Jurkat, Clone E6-1 (cell line): ENCODE data around the gene SETD9. TPM values are rescaled to one million over a fixed set of nuclear protein-coding genes. Genes with fewer than 3 reads are reported as not detected.

ENCODE experiments used
- DNase-seq: peaks from one replicate; pipeline ENCODE4 v3.0.0-alpha.2; 2011; ENCODE audit warnings: low read depth, low spot score
- H3K4me3 ChIP-seq: 2 replicates; pipeline ENCODE4 v1.5.1; 2011; ENCODE audit warnings: mild to moderate bottlenecking, low read length, control low read depth, moderate library complexity
- polyA plus RNA-seq: library from polyadenylated mRNA; unstranded; fragments of >200 nt; gene quantifications from one replicate; pipeline ENCODE4 v1.2.1, GENCODE V29; 2012; ENCODE audit warnings: missing spikeins; ENCODE audit not compliant: insufficient read length, insufficient read depth

SETD9 gene
- 7.4 TPM for polyA plus RNA-seq

- peak within 1 kb of the TSS; percentile 82 for H3K4me3 ChIP-seq
- peak; percentile 84 for DNase-seq
These were observed at the start of gene SETD9 for GRCh38 chr5:56909294-56910209. Gene SETD9, plus strand, starts transcription at chr5:56909596. Its CDS starts 50 bp downstream, at chr5:56909646.

DNA sequence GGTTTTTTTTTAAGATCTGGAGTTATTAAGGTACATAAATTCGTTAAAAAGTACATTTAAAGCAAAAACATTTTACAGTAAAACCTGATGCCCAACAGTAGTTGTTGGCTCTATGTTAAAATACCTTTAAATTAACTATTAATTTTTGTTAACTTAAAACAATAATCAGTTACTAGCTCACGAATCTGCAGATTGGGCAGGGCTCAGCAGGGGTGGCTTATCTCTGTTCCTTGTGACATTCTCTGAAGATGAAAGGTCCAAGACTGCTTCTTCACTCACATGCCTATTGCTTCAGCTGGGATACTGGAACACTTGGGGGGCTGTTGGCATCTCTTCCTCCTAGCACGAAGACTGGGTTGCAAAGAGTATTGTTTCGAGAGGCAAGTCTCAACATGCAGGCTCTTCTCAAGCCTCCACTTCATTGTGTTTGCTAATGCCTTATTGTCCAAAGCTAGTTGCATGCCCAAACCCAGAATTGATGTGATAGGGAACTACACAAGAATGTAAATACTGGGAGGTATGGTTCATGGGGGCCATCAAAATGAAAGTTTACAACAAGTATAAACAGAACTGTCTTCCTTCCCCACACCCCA lies 47.4 kb upstream of the SETD9 start:
- no peak overlapping the region for H3K4me3 ChIP-seq
- DNase-seq: no peak

- DNase-seq: no peak
- no peak overlapping the region for H3K4me3 ChIP-seq
These were observed 46.5 kb upstream of the SETD9 start for GRCh38 chr5:56862909-56863308.

- no peak overlapping the region for H3K4me3 ChIP-seq
- DNase-seq: no peak
These were observed 37.6 kb upstream of the SETD9 start for GRCh38 chr5:56871777-56872176.

GRCh38 chr5:56873056-56873455 lies 36.3 kb upstream of the SETD9 start:
- no peak overlapping the region for H3K4me3 ChIP-seq
- no peak for DNase-seq

- no peak for DNase-seq
These were observed 33.1 kb upstream of the SETD9 start for GRCh38 chr5:56876327-56876726.

GRCh38 chr5:56881571-56881970 lies 27.8 kb upstream of the SETD9 start:
- no peak overlapping the region for H3K4me3 ChIP-seq
- no peak for DNase-seq

More at GRCh38 chr5:56876327-56876726, 33.1 kb upstream of the SETD9 start:
- H3K4me3 ChIP-seq: no peak overlapping the region

- DNase-seq: no peak
- H3K4me3 ChIP-seq: no peak overlapping the region
These were observed 16.0 kb upstream of the SETD9 start for GRCh38 chr5:56893251-56893951.

GRCh38 chr5:56896763-56897162 lies 12.6 kb upstream of the SETD9 start:
- no peak for DNase-seq
- no peak overlapping the region for H3K4me3 ChIP-seq

DNA sequence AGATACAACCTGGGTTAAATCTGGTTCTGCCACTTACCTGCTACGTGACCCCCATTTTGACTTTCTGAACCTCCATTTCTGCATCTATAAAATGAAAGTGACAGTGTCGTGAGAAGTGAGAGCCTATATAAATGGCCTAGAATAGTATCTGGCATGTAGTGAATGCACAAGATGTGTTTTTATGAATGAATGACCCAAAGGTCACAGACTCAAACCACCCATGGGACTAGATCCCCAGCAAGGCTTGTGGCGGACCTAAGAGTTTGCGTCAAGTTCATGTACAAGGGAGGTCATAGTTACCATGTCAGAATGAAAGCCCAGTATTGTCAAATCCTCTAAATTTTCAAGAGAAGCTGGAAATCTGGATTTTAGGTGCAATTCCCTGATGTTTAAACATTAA lies 11.2 kb upstream of the SETD9 start:
- no peak for DNase-seq
- H3K4me3 ChIP-seq: no peak overlapping the region

DNA sequence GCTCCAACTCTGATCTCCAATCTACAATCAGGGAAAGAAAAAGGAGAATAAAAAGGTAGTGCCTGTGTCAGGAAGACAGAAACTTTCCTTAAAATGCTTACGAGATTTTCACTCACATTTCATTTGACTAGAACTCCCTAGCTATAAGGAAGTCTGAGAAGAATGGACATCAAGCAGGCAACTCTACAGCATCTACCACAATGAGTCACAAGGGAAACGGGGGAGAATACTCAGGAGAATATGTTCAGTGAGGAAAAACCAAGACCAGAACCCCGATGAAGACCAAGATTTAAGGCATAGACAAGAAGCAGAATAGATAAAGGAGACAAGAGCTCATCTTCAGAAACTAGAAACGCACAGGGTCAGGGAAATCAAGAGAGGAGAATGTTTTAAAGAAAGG lies 9.0 kb upstream of the SETD9 start:
- no peak for DNase-seq
- H3K4me3 ChIP-seq: no peak overlapping the region

- DNase-seq: peak; percentile 34
- no peak overlapping the region for H3K4me3 ChIP-seq
These were observed 8.4 kb upstream of the SETD9 start for GRCh38 chr5:56900858-56901578.

DNA sequence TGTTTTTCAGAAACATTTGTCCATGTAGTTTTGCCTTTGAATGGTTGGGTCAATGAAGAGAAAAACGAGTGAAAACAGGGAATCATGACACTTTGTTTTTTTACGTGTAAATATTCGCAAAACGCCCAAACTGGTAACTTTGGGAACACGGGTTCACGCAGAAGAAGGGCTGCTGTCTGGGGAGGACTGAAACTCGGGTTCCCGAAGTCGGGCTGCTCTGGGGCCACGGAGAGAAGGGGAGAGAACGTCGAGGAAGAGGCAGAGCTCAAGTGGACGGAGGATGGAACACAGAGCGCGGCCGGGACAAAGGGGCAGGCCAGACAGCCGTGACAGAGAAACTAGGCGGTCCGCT lies 478 bp upstream of the SETD9 start:
- peak overlapping the region; percentile 82 for H3K4me3 ChIP-seq
- DNase-seq: no peak

DNA sequence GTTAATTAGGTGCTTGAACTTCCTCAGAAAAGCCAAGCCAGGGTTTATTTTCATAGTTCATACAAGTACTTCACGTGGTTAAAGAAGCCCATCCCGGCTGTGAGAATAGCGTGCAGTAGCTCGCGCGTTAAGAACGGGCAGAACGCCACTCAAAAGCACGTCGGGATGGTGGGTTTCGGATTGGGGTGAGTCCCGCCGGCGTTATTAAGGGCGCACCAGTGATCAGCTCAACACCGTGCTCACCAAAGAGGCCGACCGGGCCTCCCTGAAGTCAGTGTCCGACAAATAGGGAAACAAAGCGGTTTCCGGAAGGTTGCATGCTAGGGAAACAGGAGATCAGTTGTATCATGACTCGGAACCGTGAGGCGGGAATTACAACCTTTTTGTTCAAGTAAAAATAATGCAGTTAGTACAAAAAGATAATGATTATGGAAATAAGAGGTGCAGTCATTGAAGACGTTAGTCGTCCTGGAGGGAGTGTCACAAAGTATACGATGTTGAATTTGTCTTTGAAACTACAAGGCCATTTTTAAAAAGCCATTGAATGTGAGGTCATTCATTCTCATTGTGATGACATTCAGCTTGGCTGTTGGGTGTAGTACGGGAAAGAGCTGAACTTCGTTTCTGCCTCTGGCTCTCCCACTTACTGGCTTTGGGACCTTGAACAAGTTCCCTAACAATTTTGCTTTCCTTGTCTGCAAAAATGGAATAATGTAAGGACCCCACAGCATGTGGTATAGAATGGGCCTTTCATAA lies 992 bp downstream of the SETD9 start:
- H3K4me3 ChIP-seq: peak overlapping the region; percentile 82
- DNase-seq: no peak

GRCh38 chr5:56913766-56914165 lies 4.4 kb downstream of the SETD9 start:
- DNase-seq: no peak
- no peak overlapping the region for H3K4me3 ChIP-seq

DNA sequence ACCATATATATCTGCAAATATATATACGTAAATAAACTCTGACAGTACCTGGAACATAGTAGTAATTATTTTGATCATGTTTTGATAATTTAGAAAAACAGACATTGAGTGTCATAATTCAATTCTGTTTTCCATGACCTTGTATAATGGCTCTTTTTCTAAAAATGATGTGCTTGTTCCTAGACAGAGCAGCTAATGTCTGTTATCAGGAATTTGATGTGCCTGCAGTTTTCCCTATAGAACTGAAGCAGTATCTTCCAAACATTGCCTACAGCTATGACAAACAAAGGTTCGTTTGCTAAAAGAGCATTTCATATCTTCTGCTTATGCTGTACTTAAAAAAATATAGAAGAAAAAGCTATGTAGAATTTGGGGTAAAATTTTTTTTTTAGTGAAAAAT lies 5.3 kb downstream of the SETD9 start:
- H3K4me3 ChIP-seq: no peak overlapping the region
- no peak for DNase-seq

DNA sequence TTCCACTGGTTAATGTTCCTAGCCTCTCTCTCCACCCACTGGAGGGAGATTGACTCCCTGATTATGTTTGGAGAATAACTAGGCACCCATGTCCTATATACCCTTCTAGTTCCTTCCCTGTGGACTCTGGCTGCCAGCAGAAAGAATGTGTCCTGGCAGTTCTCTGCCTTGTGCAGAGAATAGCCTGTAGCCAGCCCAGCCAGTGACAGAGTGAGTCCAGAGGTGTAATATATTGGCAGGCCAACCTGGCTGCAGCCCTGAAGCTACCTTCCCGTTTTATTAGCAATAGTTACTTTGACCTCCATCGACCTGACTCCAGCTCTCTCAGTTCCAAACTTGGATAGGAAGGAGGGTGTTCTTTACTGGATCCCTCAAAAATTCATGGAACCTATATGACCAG lies 8.1 kb downstream of the SETD9 start:
- no peak for DNase-seq
- H3K4me3 ChIP-seq: no peak overlapping the region

DNA sequence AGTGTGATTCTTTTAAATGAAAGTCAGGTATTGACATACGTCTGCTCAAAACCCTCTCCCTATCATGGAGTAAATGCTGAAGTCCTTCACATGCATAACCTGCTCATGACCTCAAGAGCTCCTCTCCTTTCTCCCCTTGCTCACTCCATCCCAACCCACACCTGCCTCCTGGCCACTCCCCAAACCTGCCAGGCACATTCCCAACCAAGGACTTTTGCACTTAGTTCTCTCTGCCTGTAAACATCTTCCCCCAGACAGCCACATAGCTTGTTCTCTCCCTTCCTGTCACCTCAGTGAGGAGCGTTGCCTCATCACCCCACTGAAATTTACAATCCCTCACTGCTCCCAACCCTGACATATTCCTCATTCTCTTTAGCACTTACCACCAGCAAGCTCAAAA lies 8.7 kb downstream of the SETD9 start:
- DNase-seq: no peak
- H3K4me3 ChIP-seq: no peak overlapping the region
